IMR-90 (cell line): ENCODE results near the gene APOE. TPM values are rescaled to one million over a fixed set of nuclear protein-coding genes. Genes with fewer than 3 reads are reported as not detected.
A peak's percentile ranks its signal among the peaks of the same experiment; 100 is the strongest.
"Not testable (repeated sequence)": the region's sequence is repeated elsewhere in the genome, so short reads cannot be mapped to it uniquely, and the experiment has no call there.

Experiments used
- ATAC-seq: fragments of 200-7000 bp; cut with Tn5 transposase; 2 replicates; pipeline ENCODE4 v1.9.1; 2020; ENCODE audit warnings: low read depth, mild to moderate bottlenecking, moderate library complexity
- BruUV-seq: library from RNA; stranded (reverse); fragments of 400-500 nt; replicated peaks from 2 replicates; lab custom pipeline; 2021; lab: Mats Ljungman, UMichigan
- CTCF ChIA-PET: fragments of 300-600 bp; formaldehyde crosslinking; extraction: SDS; loops from one replicate; lab custom pipeline; 2021; ENCODE audit warnings: antibody characterized with exemption; lab: Yijun Ruan, JAX
- POLR2A ChIA-PET: fragments of 300-600 bp; sonication (Branson Sonifier 250); formaldehyde crosslinking; loops from one replicate; lab custom pipeline; 2022; ENCODE audit warnings: antibody characterized with exemption; ENCODE audit not compliant: unreplicated experiment; lab: Charles Lee
- DNase-seq: peaks from one replicate; pipeline ENCODE4 v3.0.0; 2013
- H2AFZ ChIP-seq: replicated peaks from 2 replicates; pipeline ENCODE3; 2013; ENCODE audit warnings: low read length, mild to moderate bottlenecking; ENCODE audit not compliant: poor library complexity
- H2AK5ac ChIP-seq: 2 replicates; pipeline ENCODE4 v1.6.1; 2013; ENCODE audit warnings: low read depth, low read length, inconsistent platforms
- H2AK9ac ChIP-seq: replicated peaks from 2 replicates; pipeline ENCODE3; 2013; ENCODE audit warnings: mild to moderate bottlenecking, low read depth, low read length, moderate library complexity; ENCODE audit not compliant: poor library complexity
- H2BK120ac ChIP-seq: 2 replicates; pipeline ENCODE4 v1.6.1; 2013; ENCODE audit warnings: low read depth, low read length, inconsistent platforms
- H2BK15ac ChIP-seq: 3 replicates; pipeline ENCODE4 v1.6.1; 2013; ENCODE audit warnings: low read depth, low read length, inconsistent platforms
- H2BK20ac ChIP-seq: 2 replicates; pipeline ENCODE4 v1.6.1; 2013; ENCODE audit warnings: low read depth, mild to moderate bottlenecking, inconsistent platforms, low read length, moderate library complexity
- H2BK5ac ChIP-seq: 2 replicates; pipeline ENCODE4 v1.6.1; 2013; ENCODE audit warnings: mild to moderate bottlenecking, low read depth, low read length, inconsistent platforms; ENCODE audit not compliant: poor library complexity, severe bottlenecking
- H3K14ac ChIP-seq: replicated peaks from 2 replicates; pipeline ENCODE4 v1.6.1; 2013; ENCODE audit warnings: low read depth, low read length, inconsistent platforms
- H3K18ac ChIP-seq: 2 replicates; pipeline ENCODE4 v1.6.1; 2013; ENCODE audit warnings: low read depth, low read length, control low read depth
- H3K23ac ChIP-seq: 2 replicates; pipeline ENCODE4 v1.6.1; 2013; ENCODE audit warnings: low read depth, low read length, inconsistent platforms
- H3K27ac ChIP-seq: 2 replicates; pipeline ENCODE4 v1.5.1; 2013; ENCODE audit warnings: mild to moderate bottlenecking, control low read depth, low read length; ENCODE audit not compliant: insufficient read depth
- H3K27me3 ChIP-seq: 2 replicates; pipeline ENCODE4 v1.6.1; 2013; ENCODE audit warnings: low read length; ENCODE audit not compliant: control insufficient read depth, insufficient read depth
- H3K36me3 ChIP-seq: 2 replicates; pipeline ENCODE4 v1.6.1; 2013; ENCODE audit warnings: low read length, mixed read lengths; ENCODE audit not compliant: control insufficient read depth, insufficient read depth
- H3K4ac ChIP-seq: 2 replicates; pipeline ENCODE4 v1.6.1; 2013; ENCODE audit warnings: low read depth, low read length, inconsistent platforms
- H3K4me1 ChIP-seq: 2 replicates; pipeline ENCODE4 v1.6.1; 2013; ENCODE audit warnings: low read length, mixed read lengths; ENCODE audit not compliant: control insufficient read depth, insufficient read depth
- H3K4me2 ChIP-seq: 2 replicates; pipeline ENCODE4 v1.6.1; 2013; ENCODE audit warnings: low read depth, mild to moderate bottlenecking, control low read depth, low read length, moderate library complexity
- H3K4me3 ChIP-seq: 2 replicates; pipeline ENCODE4 v1.5.1; 2013; ENCODE audit warnings: low read depth, mild to moderate bottlenecking, control low read depth, low read length, moderate library complexity; ENCODE audit not compliant: insufficient read depth
- H3K56ac ChIP-seq: 2 replicates; pipeline ENCODE4 v1.6.1; 2013; ENCODE audit warnings: low read length, inconsistent platforms; ENCODE audit not compliant: insufficient read depth; ENCODE audit errors: extremely low read depth
- H3K79me1 ChIP-seq, 2 experiments: 2 replicates each; pipeline ENCODE4 v1.6.1; 2013; ENCODE audit warnings: low read length in 2 of 2, inconsistent platforms in 1 of 2, low read depth in 1 of 2
- H3K9ac ChIP-seq: 2 replicates; pipeline ENCODE4 v1.6.1; 2013; ENCODE audit warnings: low read depth, low read length, control low read depth
- H3K9me1 ChIP-seq: 2 replicates; pipeline ENCODE4 v1.6.1; 2013; ENCODE audit warnings: low read length, inconsistent platforms; ENCODE audit not compliant: insufficient read depth
- H3K9me3 ChIP-seq: 2 replicates; pipeline ENCODE4 v1.6.1; 2013; ENCODE audit warnings: low read length; ENCODE audit not compliant: control insufficient read depth, insufficient read depth
- H4K20me1 ChIP-seq: 2 replicates; pipeline ENCODE4 v1.6.1; 2013; ENCODE audit warnings: low read length, inconsistent platforms; ENCODE audit not compliant: insufficient read depth
- H4K5ac ChIP-seq: 2 replicates; pipeline ENCODE4 v1.6.1; 2013; ENCODE audit warnings: mild to moderate bottlenecking, low read depth, low read length, control low read depth
- H4K8ac ChIP-seq, 2 experiments: 2 replicates each; pipeline ENCODE4 v1.6.1; 2013; ENCODE audit warnings: low read depth in 2 of 2, low read length in 2 of 2, control low read depth in 1 of 2, inconsistent platforms in 1 of 2
- H4K91ac ChIP-seq: 2 replicates; pipeline ENCODE4 v1.6.1; 2013; ENCODE audit warnings: low read depth, low read length, inconsistent platforms; ENCODE audit not compliant: insufficient read depth
- FOS ChIP-seq: fragments of 150-350 bp; IDR thresholded peaks from 2 replicates; pipeline ENCODE4 v1.6.1; 2016; ENCODE audit warnings: low read depth, low read length
- RFX5 ChIP-seq: IDR thresholded peaks from 2 replicates; pipeline ENCODE4 v1.8.0; 2012; ENCODE audit warnings: low read depth, mild to moderate bottlenecking, low read length, moderate library complexity
- WGBS, 2 experiments: methylation state at CpG; one replicate each; pipeline versions ENCODE4 v1.1.5 to v1.1.7; 2013; ENCODE audit warnings: missing lambda C conversion rate in 2 of 2; ENCODE audit not compliant: insufficient read length in 1 of 2; ENCODE audit errors: extremely low coverage in 2 of 2; 5-methylcytosine and 5-hydroxymethylcytosine counted together
- dilution Hi-C: fragments of 300-500 bp; cut with HindIII; formaldehyde crosslinking; loops from one replicate; pipeline ENCODE4 v1.14.3; 2018; ENCODE audit warnings: low sequenced_read_pairs; ENCODE audit not compliant: unreplicated experiment
- in situ Hi-C: fragments of 300-500 bp; cut with MboI; formaldehyde crosslinking; loops from 3 replicates; pipeline ENCODE4 v1.14.3; 2019; ENCODE audit warnings: low sequenced_read_pairs, inconsistent platforms, mixed read lengths
- intact Hi-C: fragments of 100-400 bp; cut with micrococcal nuclease; formaldehyde crosslinking; loops from 2 replicates; pipeline ENCODE4 v1.10.0; 2022
- polyA plus RNA-seq, 3 experiments: library from polyadenylated mRNA; depleted of rRNA; stranded (reverse); fragments of >200 nt; gene quantifications; 2 replicates each; pipeline ENCODE4 v1.2.3, GENCODE V29; 2012; ENCODE audit warnings: low replicate concordance in 1 of 3
- total RNA-seq: library from RNA; depleted of rRNA; stranded (reverse); fragments of >200 nt; gene quantifications from 2 replicates; pipeline ENCODE4 v1.2.3, GENCODE V29; 2012

APOE gene
- total and polyA plus RNA-seq, 2 of the 4 experiments (the other 2 are of a cell fraction), result 0.18 to 2.0 TPM

DNA sequence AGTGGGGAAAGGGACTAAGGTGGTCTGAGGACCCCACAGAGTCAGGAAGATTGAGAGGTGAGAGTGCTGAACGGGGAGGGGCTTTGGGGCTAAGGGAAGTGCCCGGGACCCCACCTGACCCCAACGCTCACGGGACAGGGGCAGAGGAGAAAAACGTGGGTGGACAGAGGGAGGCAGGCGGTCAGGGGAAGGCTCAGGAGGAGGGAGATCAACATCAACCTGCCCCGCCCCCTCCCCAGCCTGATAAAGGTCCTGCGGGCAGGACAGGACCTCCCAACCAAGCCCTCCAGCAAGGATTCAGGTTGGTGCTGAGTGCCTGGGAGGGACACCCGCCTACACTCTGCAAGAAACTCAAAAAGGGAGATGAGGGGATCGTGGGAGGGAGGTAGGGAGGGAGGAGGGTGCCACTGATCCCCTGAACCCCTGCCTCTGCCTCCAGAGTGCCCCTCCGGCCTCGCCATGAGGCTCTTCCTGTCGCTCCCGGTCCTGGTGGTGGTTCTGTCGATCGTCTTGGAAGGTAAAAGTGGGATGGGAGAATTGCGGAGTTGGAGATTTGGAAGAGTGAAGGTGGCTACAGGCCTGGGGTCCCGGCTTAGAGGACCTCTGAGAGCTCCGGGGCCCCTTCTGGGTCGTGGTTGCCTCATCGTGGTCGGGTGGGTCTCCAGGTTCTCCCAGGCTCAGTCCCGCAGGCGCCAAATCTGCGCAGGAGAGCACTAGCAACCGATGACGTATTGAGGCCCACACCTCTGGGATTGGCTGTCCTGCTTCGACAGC lies 9.0 kb downstream of the APOE start, which contains the start of gene APOC1:
Gene APOC1, plus strand, starts transcription at position 176 of the 774 bp plus-strand sequence. Its CDS starts 284 bp downstream, at position 460.
- Histone ChIP-seq H2BK15ac (peak within 1 kb of the TSS; percentile 8; the same call in 1 of the 3 replicates), H2BK120ac (peak within 1 kb of the TSS; percentile 70; the same call in 1 of the 2 replicates), H3K23ac (peak within 1 kb of the TSS; percentile 26; the same call in 1 of the 2 replicates), H3K4me3 (peak within 1 kb of the TSS; percentile 42), H3K4me1 (peaks cover 12% of the 10 kb centered on the region), H2AK9ac (peak within 1 kb of the TSS; percentile 16), H2AK5ac (peak within 1 kb of the TSS; percentile 85; the same call in 1 of the 2 replicates), H3K14ac (peak within 1 kb of the TSS; percentile 4; the same call in 1 of the 2 replicates), H3K4ac (peak within 1 kb of the TSS; percentile 55), H3K56ac (peak within 1 kb of the TSS; percentile 17; the same call in 1 of the 2 replicates), H2AFZ (peak within 1 kb of the TSS; percentile 94), H3K9ac (peak within 1 kb of the TSS; percentile 7; the same call in 1 of the 2 replicates), H4K91ac (peak within 1 kb of the TSS; percentile 31; the same call in 1 of the 2 replicates), H3K4me2 (peak within 1 kb of the TSS; percentile 57), H4K8ac (peak within 1 kb of the TSS; percentile 55 to 86; a peak in 3 of 4 replicates), H4K5ac (peak within 1 kb of the TSS; percentile 58)
- ATAC-seq (peak; percentile 94), DNase-seq (peak; percentile 73)
- BruUV-seq, H2BK5ac ChIP-seq, H2BK20ac ChIP-seq, H3K36me3 ChIP-seq, intact Hi-C loops, H3K79me1 ChIP-seq, POLR2A ChIA-PET, H4K20me1 ChIP-seq, H3K27ac ChIP-seq, H3K9me3 ChIP-seq, H3K27me3 ChIP-seq, dilution Hi-C loops, H3K18ac ChIP-seq, CTCF ChIA-PET, H3K9me1 ChIP-seq: not testable (repeated sequence)
- in situ Hi-C loops, result loop anchor here (5.0 kb wide), 1 partner anchor 38 kb away; no protein-coding TSS in a partner anchor
- TF ChIP-seq RFX5 (peak; percentile 97), FOS (0 out of 2 replicates have a peak, but pooled peaks have one; percentile 5)
- no CpG with 5 or more reads among the region's 28 CpGs for WGBS, 2 experiments
